ENCODE measurements around the gene LCLAT1.

LCLAT1 gene

GRCh38 chr2:30645081-30645744 lies 198.2 kb downstream of the LCLAT1 start:
- no peak for TF ChIP-seq CTCF (IDR thresholded peaks at IDR 0.05)
- H3K4me3 ChIP-seq (ENCODE audit: low read depth, low read length) = no peak overlapping the region
- no peaks in the 10 kb centered on the region for H3K79me2 ChIP-seq
- no peak overlapping the region for H3K27ac ChIP-seq
- H3K4me2 ChIP-seq (ENCODE audit: low read length) = no peak overlapping the region
- no peak overlapping the region for H2AFZ ChIP-seq
- H3K4me1 ChIP-seq = no peaks in the 10 kb centered on the region
- no peaks in the 10 kb centered on the region for H3K9me3 ChIP-seq (ENCODE audit: control insufficient read depth, low read length)
- H3K9ac ChIP-seq = no peak overlapping the region
- H3K27me3 ChIP-seq (ENCODE audit: control insufficient read depth, insufficient read depth, low read length) = no peaks in the 10 kb centered on the region
- no peaks in the 10 kb centered on the region for H3K36me3 ChIP-seq (ENCODE audit: control insufficient read depth, insufficient read depth, low read length)

- Histone ChIP-seq H3K36me3 (ENCODE audit: control insufficient read depth, insufficient read depth, low read length) (no peaks in the 10 kb centered on the region), H3K4me2 (ENCODE audit: low read length) (no peak overlapping the region), H2AFZ (no peak overlapping the region), H3K4me1 (no peaks in the 10 kb centered on the region), H3K4me3 (ENCODE audit: low read depth, low read length) (no peak overlapping the region), H3K79me2 (no peaks in the 10 kb centered on the region), H3K9ac (no peak overlapping the region), H3K27ac (no peak overlapping the region), H3K9me3 (ENCODE audit: control insufficient read depth, low read length) (no peaks in the 10 kb centered on the region), H3K27me3 (ENCODE audit: control insufficient read depth, insufficient read depth, low read length) (no peaks in the 10 kb centered on the region)
- TF ChIP-seq CTCF (IDR thresholded peaks at IDR 0.05) = no peak
Observed at GRCh38 chr2:30645745-30646119, 198.7 kb downstream of the LCLAT1 start.

DNA sequence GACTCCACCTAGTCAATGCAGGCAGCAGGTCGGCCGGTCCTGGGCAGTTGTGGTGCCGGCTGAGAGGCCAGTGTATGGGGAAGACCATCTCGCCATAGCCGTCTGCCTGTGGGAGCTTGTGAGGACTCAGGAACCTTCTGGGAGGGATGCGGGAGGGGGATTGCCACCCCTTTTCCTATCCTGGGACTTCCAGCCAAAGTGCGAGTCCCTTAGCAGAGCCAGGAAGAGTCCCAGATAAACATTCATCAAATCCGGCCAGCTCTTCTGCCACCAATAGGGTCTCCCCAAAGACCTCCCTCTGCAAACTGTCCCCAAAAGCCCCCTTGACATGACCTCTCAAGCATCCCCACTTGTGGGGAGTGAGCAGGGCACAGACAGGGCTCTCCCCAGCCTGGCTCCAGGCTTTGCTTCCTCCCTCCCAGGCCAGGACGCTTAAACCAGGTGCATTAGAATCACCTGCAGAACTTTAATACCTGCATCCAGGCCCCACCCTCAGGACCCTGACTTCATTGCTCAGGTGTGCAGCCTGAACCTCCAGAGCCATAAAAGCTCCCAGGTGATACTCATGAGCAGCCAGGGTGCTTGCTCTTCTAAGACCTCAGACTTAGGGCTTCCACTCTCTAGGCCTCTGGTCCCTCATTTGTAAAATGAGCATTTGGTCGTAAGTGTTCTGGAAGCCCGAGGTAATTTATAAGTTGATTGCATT lies 200.9 kb downstream of the LCLAT1 start:
- TF ChIP-seq CTCF (IDR thresholded peaks at IDR 0.05) = no peak
- no peak overlapping the region for H3K4me2 ChIP-seq (ENCODE audit: low read length)
- H3K4me1 ChIP-seq = no peaks in the 10 kb centered on the region
- no peaks in the 10 kb centered on the region for H3K36me3 ChIP-seq (ENCODE audit: control insufficient read depth, insufficient read depth, low read length)
- H3K79me2 ChIP-seq = no peaks in the 10 kb centered on the region
- no peak overlapping the region for H3K27ac ChIP-seq
- no peak overlapping the region for H2AFZ ChIP-seq
- no peak overlapping the region for H3K4me3 ChIP-seq (ENCODE audit: low read depth, low read length)
- no peaks in the 10 kb centered on the region for H3K9me3 ChIP-seq (ENCODE audit: control insufficient read depth, low read length)
- H3K9ac ChIP-seq = no peak overlapping the region
- no peaks in the 10 kb centered on the region for H3K27me3 ChIP-seq (ENCODE audit: control insufficient read depth, insufficient read depth, low read length)

GRCh38 chr2:30649278-30649677 lies 202.2 kb downstream of the LCLAT1 start:
- H3K4me3 ChIP-seq (ENCODE audit: low read depth, low read length) = no peak overlapping the region
- H3K79me2 ChIP-seq = no peaks in the 10 kb centered on the region
- H2AFZ ChIP-seq = no peak overlapping the region
- no peaks in the 10 kb centered on the region for H3K27me3 ChIP-seq (ENCODE audit: control insufficient read depth, insufficient read depth, low read length)
- H3K36me3 ChIP-seq (ENCODE audit: control insufficient read depth, insufficient read depth, low read length) = no peaks in the 10 kb centered on the region
- no peaks in the 10 kb centered on the region for H3K4me1 ChIP-seq
- no peak overlapping the region for H3K27ac ChIP-seq
- no peak overlapping the region for H3K9ac ChIP-seq
- H3K4me2 ChIP-seq (ENCODE audit: low read length) = no peak overlapping the region
- H3K9me3 ChIP-seq (ENCODE audit: control insufficient read depth, low read length) = no peaks in the 10 kb centered on the region
- no peak for TF ChIP-seq CTCF (IDR thresholded peaks at IDR 0.05)

- Histone ChIP-seq H3K79me2 (no peaks in the 10 kb centered on the region), H3K9me3 (ENCODE audit: control insufficient read depth, low read length) (no peaks in the 10 kb centered on the region), H3K4me2 (ENCODE audit: low read length) (no peak overlapping the region), H3K36me3 (ENCODE audit: control insufficient read depth, insufficient read depth, low read length) (no peaks in the 10 kb centered on the region), H2AFZ (no peak overlapping the region), H3K27ac (no peak overlapping the region), H3K4me1 (no peaks in the 10 kb centered on the region), H3K27me3 (ENCODE audit: control insufficient read depth, insufficient read depth, low read length) (no peaks in the 10 kb centered on the region), H3K4me3 (ENCODE audit: low read depth, low read length) (no peak overlapping the region), H3K9ac (no peak overlapping the region)
- no peak for TF ChIP-seq CTCF (IDR thresholded peaks at IDR 0.05)
Observed at GRCh38 chr2:30649828-30650227, 202.8 kb downstream of the LCLAT1 start.
